GM18517 (cell line): ENCODE results near the gene XRCC6.
"Not testable (repeated sequence)": the region's sequence is repeated elsewhere in the genome, so short reads cannot be mapped to it uniquely, and the experiment has no call there.

ENCODE experiments used
- ATAC-seq: cut with Tn5 transposase; IDR thresholded peaks from one replicate; pipeline ENCODE4 v1.9.1; 2021; ENCODE audit warnings: mild to moderate bottlenecking, moderate library complexity; ENCODE audit not compliant: unreplicated experiment

The XRCC6 gene

DNA sequence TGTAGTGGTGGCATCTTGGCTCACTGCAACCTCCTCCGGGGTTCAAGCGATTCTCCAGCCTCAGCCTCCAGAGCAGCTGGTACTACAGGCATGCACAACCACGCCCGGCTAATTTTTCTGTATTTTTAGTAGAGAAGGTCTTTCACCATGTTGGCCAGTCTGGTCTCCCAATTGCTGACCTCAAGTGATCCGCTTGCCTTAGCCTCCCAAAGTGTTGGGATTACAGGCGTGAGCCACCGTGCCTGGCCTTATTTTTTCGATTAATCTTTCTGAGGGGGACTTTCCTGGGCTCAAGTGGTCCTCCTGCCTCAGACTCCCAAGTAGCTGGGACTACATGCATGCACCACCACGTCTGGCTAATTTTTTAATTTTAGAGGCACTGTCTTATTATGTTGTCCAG, 62.0 kb downstream of the XRCC6 start:
- ATAC-seq = no peak

DNA sequence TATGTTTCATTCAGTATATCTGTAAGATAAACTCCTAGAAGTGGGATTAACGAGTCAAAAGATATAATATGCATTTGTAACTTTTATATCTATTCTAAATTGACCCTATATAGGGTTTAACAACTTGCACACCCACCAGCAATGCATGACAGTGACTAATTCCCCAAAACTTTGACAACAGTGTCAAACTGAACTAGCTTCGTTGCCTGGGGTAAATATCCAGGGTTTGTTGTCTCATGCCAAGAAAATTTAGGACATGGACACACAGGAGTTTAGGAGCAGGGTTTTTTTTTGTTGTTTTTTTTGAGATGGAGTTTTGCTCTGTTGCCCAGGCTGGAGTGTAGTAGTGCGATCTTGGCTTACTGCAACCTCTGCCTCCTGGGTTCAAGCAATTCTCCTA, 62.5 kb downstream of the XRCC6 start:
- no peak for ATAC-seq

DNA sequence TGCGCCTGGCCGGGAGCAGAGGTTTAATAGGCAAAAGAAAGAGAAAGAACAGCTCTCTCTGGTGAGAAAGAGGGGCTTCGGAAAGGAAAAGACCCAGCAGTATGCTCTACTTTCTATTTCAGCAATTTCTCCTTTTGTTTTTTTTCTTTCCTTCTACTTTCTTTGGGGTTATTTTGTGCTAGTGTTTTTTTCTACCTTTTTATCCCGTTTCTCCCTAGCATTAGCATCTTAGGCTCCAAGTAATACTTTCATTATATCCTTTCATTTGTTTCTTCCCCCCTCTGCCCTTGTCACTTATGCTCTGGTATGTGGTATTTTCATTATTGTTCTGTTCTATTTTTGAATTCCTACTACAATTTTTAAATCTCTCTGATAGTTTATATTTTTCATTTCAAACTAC, 63.1 kb downstream of the XRCC6 start:
- ATAC-seq = no peak

DNA sequence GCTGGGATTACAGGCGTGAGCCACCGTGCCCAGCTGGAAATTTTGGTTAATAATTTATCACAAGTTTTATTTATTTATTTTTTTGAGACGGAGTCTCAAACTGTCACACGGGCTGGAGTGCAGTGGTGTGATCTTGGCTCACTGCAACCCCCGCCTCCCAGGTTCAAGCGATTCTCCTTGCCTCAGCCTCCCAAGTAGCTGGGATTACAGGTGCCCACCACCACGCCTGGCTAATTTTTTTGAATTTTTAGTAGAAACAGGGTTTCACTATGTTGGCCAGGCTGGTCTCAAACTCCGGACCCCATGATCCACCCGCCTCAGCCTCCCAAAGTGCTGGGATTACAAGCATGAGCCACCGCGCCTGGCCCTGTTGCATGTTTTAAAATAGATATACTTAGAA, 65.8 kb downstream of the XRCC6 start:
- ATAC-seq = not testable (repeated sequence)

DNA sequence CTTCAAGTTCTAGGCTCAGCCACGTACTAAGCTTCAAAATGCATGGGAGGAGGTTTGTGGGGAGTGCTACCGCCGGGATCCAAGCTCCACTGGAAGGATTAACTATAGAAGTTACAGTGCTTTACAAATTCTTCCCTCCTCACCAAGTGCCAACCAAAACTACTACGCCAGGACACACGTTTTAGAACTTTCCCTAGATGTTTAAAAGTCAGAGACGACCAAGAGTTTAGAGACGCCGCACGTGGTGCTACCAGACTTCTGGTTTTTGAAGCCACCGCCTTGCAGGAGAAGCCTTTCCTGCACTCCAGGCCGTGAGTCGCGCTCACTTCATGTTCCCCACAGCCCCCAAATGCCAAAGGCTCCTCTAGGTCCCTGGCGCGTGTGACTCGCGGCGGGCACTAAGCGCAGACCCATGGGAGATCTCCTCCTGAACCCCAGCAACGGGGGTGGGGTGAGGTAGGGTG, 66.8 kb downstream of the XRCC6 start:
- no peak for ATAC-seq

DNA sequence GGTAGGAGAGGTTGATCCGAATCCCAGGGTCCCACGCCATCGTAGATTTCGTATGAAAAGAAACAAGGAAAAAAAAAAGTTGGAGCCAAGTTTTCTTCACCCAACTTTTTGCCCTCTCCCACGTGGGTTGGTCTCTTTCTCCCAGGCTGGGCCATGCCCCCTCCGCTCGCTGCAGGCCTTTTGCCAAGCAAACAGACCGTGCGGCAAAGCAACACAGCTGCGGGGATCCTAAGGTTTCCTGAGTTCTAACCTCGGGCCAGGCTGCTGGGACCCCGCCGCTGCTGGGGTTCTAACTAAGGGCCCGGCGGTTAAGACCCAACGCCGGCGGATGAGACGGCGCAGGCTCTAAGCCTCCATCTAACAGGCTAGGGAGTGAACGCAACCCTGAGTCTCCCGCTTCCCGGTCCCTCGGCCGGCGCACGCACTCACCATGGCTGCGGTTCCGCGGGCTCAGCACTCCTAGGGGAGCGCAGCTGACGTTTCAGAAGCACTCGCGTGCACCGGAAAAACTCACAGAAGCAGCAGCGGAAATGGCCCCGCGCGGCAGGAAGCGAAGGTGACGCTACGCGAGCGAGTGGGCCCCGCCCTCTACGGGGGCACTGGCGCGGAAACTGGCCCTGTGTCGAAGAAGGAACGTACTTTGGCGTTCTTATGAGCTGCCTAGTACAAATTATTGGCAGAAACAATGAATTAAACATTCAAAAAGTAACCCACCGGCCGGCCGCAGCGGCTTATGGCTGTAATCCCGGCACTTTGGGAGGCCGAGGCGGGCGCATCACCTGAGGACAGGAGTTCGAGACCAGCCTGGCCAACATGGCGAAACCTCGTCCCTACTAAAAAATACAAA, 67.5 kb downstream of the XRCC6 start, which contains the start of gene SNU13:
Gene SNU13 (minus strand): TSS at position 503 of the 847 bp plus-strand sequence. CDS start 71 bp downstream, at position 432.
- peak; percentile 81 for ATAC-seq

DNA sequence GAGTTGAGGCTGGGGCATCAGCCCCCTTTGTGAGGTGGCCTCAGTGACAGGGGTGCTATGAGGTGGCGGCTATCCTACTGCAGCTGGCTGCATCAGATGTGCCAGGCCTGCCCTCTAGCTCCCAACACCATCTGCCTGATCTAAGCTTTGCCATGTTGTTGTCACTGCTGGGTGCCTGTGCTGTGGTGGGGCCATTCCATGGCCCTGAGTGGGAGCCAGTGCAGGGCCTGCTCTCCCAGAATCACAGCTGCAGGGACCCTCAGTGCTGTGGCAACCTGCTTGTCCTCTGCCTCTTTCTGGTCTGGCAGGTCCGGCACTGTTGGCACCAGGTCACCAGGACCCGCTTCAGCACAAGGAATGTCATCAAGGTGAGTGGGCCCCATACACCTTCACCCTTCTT, 69.4 kb downstream of the XRCC6 start:
- no peak for ATAC-seq

DNA sequence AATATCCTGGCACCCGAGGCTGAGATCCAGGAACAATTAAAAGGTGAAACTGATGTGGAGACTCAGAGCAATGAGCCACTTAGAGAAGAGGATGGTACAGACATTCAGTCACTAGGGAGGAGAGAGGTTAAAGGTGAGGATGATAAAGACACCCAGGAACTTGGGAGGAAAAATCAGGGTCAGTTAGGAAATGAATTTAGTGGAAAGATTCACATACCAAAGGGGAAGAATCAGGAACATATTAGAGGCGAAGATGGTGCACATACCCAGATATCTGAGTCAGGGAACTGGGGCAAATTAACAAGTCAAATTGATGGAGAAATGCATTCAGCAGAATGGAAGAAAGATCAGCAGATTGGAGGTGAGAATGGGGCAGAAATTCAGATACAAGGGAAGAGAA, 74.1 kb downstream of the XRCC6 start:
- ATAC-seq = no peak

DNA sequence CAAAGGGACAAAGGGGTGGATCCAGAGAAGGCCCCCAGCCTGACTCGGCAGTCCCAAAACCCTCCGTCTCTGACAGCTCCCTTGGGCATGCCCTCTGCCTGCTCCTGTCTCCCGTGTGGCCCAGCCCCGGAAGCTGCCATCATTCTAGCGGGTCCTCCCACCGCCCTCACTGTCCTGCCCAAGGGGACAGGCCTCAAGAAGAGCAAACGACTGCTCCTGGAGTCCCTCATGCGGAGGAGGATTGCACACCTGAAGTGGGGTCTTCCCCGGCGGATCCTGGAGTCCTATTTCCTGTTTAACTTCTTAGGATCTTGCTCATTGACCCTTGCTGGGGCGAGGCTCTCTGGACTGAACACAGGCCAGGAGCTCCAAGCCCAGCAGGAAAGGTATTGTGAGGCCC, 75.6 kb downstream of the XRCC6 start:
- no peak for ATAC-seq

DNA sequence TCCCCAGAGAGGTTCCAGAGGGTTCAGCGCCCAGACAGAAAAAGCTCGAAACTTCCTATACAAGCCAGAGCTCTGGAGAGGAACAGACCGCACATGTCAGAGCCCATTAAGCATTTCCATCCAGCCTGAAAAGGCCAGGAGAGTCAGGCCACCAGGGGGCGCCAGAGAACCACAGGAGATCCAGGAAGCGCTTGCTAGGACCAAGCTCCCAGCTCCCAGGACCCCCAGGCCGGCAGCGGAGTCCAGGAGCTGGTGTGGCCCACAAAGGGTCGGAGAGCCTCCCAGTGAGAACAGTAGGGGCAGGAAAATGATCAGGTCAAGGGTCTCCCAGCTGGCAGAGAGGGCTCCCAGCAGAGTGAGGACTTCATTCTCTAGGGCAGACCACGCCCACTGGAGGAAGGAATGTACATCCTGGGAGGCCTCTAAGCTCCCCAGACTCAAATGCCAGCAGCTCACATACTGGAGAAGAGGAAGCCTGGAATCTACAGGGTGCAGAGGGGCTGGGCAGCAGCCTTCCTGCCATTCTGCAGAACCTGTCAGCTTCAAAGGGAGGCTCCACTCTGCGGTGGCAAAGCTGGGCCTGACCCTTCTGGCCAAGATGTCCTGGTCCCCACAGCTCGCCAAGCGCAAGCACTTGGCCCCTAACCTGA, 76.2 kb downstream of the XRCC6 start:
- no peak for ATAC-seq

DNA sequence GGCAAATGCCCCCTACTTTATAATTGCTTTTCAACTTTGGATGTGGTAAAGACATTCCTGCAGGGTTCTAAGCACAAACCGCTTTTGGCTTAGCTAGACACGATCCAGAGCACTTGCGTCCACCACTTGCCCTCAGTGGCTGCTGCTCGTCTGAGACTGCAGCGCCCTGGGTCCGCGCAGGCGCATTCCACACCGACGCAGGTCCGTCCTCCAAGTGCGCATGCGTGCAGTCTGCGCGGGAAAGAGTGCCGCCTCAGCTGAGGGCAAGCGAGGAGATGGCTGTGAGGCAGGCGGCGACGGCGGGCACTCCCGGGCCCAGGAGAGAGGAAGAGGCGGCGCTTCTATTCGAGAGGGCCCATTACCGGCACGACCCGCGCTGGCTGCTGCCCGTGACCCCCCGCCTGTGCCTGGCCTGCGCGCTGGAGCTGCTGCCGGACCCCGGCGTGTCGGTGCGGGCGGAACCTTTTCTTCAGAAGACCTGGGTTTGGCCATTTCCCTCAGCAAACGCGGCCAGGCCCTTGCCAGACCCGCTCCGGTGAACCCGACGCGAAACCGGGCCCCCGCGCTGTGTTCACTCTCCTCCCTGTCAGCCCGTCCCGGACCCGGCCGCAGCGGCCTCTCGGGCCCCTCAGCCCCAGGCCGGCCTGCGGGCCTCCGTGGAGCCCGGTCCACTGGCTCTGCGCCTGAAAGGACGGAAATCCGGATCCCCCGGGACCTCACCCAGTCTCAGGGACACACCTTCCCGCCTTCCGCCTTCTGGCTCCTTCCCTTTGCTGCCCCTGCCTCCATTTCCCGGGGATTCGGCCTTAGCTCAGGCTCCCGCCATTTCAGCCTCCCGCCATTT, 78.4 kb downstream of the XRCC6 start, which contains the start of gene MEI1:
Gene MEI1 (plus strand): TSS at position 240 of the 844 bp plus-strand sequence. CDS start 36 bp downstream, at position 276.
- ATAC-seq = no peak

DNA sequence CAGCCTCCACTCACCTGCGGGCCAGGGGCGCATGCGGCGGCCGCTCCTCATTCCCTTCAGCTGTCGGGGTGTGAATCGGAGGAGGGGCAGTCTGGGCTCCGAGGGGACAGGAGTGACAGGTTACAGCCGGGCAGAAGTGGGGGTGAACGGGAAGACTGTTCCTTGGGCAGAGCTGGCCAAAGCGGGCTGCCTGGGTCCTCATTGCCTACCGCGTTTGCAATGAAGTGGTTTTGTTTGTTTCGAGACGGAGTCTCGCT, 78.9 kb downstream of the XRCC6 start:
- ATAC-seq = no peak

DNA sequence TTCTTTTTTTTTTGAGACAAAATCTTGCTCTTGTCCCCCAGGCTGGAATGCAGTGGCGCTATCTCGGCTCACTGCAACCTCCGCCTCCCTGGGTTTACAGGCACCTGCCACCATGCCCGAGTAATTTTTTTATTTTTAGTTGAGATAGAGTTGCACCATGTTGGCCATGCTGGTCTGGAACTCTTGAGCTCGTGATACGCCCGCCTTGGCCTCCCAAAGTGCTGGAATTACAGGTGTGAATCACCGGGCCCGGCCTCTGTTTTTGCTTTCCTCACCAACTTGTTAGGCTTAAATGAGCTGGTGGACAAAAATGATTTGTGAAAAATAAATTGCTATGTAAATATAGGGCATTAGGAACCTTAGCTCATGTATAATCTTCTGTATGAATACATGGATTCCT, 81.7 kb downstream of the XRCC6 start:
- no peak for ATAC-seq

DNA sequence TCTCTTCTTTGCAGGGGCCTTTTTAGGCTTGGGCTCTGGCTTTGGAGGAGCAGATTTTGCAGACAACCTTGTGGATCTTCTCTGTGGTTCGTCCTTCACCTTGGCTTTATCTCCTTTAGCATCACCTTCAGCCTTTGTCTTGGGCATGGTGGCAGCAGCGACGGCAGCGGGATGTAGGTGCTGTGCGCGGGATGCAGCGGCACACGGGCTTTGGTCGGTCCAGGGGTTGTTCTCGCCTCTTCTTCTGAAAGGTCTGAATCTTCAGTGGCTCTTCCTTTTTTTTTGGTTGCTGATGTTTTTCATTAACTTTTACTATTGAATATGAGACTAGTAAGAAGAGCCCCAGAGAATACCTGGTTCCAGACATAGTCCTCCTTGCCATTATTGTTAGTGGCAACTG, 88.2 kb downstream of the XRCC6 start:
- ATAC-seq = no peak

DNA sequence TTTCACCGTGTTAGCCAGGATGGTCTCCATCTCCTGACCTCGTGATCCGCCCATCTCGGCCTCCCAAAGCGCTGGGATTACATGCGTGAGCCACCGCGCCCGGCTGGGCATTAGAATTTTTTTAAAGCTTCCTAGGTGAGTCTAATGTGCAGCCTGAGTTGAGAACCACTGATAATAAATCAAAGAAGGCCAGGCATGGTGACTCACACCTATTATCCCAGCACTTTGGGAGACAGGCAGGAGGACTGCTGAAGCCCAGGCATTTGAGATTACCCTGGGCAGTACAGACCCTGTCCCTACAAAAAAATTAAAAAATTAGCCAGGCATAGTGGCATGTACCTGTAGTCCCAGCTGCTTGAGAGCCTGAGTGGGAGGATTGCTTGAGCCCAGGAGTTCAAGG, 91.9 kb downstream of the XRCC6 start:
- ATAC-seq = no peak
